HepG2 (cell line): Measurements from ENCODE around the gene UNC5B. TPM values are rescaled to one million over a fixed set of nuclear protein-coding genes. Genes with fewer than 3 reads are reported as not detected.

ENCODE experiments used
- BCL6 ChIP-seq: IDR thresholded peaks from 2 replicates; pipeline ENCODE4 v1.6.1; 2016; ENCODE audit warnings: missing genetic modification reagents, missing compliant biosample characterization
- FOXA3 ChIP-seq: IDR thresholded peaks from 2 replicates; pipeline ENCODE4 v1.6.1; 2016; ENCODE audit warnings: missing genetic modification reagents, missing compliant biosample characterization
- GABPB1 ChIP-seq: IDR thresholded peaks from 2 replicates; pipeline ENCODE4 v1.6.1; 2016; ENCODE audit warnings: mild to moderate bottlenecking, missing genetic modification reagents, moderate library complexity, missing compliant biosample characterization
- MAZ ChIP-seq, 2 experiments: sonication (generic) in 1 of 2; formaldehyde crosslinking in 1 of 2; IDR thresholded peaks; 2 replicates each; pipeline versions ENCODE4 v1.5.0 to v1.6.1; 2012 to 2020; ENCODE audit warnings: low read depth in 2 of 2, mild to moderate bottlenecking in 2 of 2, borderline replicate concordance in 1 of 2, improper control_type of control experiment in 1 of 2, low read length in 1 of 2, missing genetic modification reagents in 1 of 2, moderate library complexity in 1 of 2
- MLLT10 ChIP-seq: sonication (generic); formaldehyde crosslinking; IDR thresholded peaks from 2 replicates; pipeline ENCODE4 v1.4.0; 2020; ENCODE audit warnings: missing genetic modification reagents
- NFATC3 ChIP-seq: sonication (generic); formaldehyde crosslinking; IDR thresholded peaks from 2 replicates; pipeline ENCODE4 v1.5.1; 2020; ENCODE audit warnings: mild to moderate bottlenecking, missing genetic modification reagents
- TCF12 ChIP-seq, 2 experiments: fragments of 450-650 bp in 1 of 2; sonication (generic) in 1 of 2; formaldehyde crosslinking in 1 of 2; IDR thresholded peaks; 2 replicates each; pipeline versions ENCODE4 v1.6.1 to v1.8.0; 2017 to 2022; ENCODE audit warnings: antibody characterized with exemption in 1 of 2, mild to moderate bottlenecking in 1 of 2, missing genetic modification reagents in 1 of 2, moderate library complexity in 1 of 2
- ZNF143 ChIP-seq: sonication (generic); formaldehyde crosslinking; IDR thresholded peaks from 2 replicates; pipeline ENCODE4 v1.4.0; 2020; ENCODE audit warnings: missing genetic modification reagents
- ZNF383 ChIP-seq: sonication (generic); formaldehyde crosslinking; IDR thresholded peaks from 2 replicates; pipeline ENCODE4 v1.4.0; 2020; ENCODE audit warnings: missing genetic modification reagents, mild to moderate bottlenecking, borderline replicate concordance
- ZNF616 ChIP-seq: sonication (generic); formaldehyde crosslinking; IDR thresholded peaks from 2 replicates; pipeline ENCODE4 v1.5.0; 2020; ENCODE audit warnings: low read depth, mild to moderate bottlenecking, missing genetic modification reagents
- polyA plus RNA-seq, 8 experiments: library from polyadenylated mRNA; depleted of rRNA in 3 of 8; stranded (reverse) in 7 of 8; unstranded in 1 of 8; fragments of >200 nt; fragmentation: Illumina TruSeq in 4 of 8; extraction: Trizol in 4 of 8; gene quantifications; 2 replicates each; pipeline versions ENCODE4 v1.2.1 to v1.2.3, GENCODE V29; 2011 to 2016; ENCODE audit warnings: low read depth in 4 of 8, missing spikeins in 1 of 8, mixed read lengths in 1 of 8; ENCODE audit not compliant: insufficient read depth in 1 of 8
- total RNA-seq, 5 experiments: library from RNA; depleted of rRNA; stranded (reverse); fragments of >200 nt; fragmentation: Illumina TruSeq; extraction: Trizol; gene quantifications; 2 replicates each; pipeline ENCODE4 v1.2.3, GENCODE V29; 2016; ENCODE audit warnings: low read depth in 1 of 5
- TF ChIP-seq, protein P1 (sequence below): sonication (generic); formaldehyde crosslinking; IDR thresholded peaks from 2 replicates; pipeline ENCODE4 v1.8.1; 2023; ENCODE audit warnings: mild to moderate bottlenecking, moderate library complexity, missing genetic modification reagents
- TF ChIP-seq, protein P2 (sequence below): sonication (generic); formaldehyde crosslinking; IDR thresholded peaks from 2 replicates; pipeline ENCODE4 v1.5.0; 2020; ENCODE audit warnings: missing genetic modification reagents, mild to moderate bottlenecking, borderline replicate concordance
- TF ChIP-seq, protein P3 (sequence below): sonication (generic); formaldehyde crosslinking; IDR thresholded peaks from 2 replicates; pipeline ENCODE4 v1.8.0; 2022; ENCODE audit warnings: mild to moderate bottlenecking, missing genetic modification reagents

Gene UNC5B
- total and polyA plus RNA-seq, 2 of the 13 experiments (the other 11 are each of a cell fraction or from before 2014, with no cell fraction given), result 0.07 TPM

DNA sequence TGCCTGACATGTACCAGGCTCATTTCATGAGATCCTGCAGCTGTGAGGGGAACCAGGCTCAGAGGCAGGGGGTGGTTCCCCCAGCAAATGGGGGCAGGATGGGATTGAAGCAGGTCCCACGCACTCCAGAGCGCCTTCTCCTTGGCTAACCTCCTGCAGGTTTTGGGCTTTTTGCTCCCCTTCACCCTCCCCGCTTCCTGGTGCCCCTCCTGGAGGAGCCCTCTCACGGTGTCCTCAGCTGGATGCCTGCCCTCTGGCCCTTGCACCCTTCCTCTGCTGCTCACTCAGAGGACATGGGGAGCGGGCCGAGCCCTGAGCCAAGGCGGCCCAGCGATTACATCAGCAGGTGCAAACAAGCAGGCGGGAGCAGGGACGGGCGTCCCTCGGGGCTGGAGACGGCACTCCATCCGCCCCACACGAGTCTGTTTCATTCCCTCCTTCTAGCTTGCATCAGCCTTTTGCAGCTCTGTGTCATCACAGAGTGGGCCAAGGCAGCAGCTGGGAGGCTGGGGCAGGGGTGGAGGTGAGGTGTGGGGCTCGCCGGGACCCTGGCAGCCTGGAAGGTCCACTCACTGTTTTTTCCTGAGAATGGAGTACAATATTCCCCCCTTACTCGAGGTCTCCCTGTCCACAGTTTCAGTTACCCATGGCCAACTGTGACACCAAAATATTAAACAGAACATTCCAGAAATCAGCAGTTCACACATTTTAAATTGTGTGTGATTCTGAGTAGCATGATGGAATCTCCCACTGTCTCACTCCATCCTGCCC is 54.0 kb downstream of the UNC5B start (continued):
- TF ChIP-seq, protein P1, sequence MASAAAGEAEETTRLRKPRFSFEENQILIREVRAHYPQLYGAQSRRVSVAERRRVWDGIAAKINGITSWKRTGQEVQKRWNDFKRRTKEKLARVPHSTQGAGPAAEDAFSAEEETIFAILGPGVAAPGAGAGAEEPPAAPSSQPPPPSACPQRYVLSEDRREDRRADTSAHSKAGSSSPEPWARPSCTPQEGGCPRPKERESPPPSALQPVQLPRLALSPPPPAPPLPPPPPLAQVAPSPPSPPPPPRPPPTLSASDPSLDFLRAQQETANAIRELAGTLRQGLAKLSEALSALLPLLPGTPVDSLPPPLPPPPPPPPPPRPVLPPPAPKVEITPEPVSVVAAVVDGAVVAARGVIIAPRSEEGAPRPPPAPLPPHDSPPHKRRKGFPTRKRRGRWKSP (CRISPR knock-in tag), result peak; percentile 28; the same call in 1 of the 2 replicates
- TF ChIP-seq, protein P2, sequence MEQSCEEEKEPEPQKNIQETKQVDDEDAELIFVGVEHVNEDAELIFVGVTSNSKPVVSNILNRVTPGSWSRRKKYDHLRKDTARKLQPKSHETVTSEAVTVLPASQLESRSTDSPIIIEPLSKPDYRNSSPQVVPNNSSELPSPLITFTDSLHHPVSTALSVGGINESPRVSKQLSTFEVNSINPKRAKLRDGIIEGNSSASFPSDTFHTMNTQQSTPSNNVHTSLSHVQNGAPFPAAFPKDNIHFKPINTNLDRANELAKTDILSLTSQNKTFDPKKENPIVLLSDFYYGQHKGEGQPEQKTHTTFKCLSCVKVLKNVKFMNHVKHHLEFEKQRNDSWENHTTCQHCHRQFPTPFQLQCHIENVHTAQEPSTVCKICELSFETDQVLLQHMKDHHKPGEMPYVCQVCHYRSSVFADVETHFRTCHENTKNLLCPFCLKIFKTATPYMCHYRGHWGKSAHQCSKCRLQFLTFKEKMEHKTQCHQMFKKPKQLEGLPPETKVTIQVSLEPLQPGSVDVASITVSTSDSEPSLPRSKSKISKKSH (CRISPR knock-in tag), result no peak
- TF ChIP-seq MAZ (IDR thresholded peaks at IDR 0.05; ENCODE audit: borderline replicate concordance, low read depth, low read length), result no peak
- peak; percentile 62; the same call in 1 of the 2 replicates for TF ChIP-seq MAZ (CRISPR knock-in tag; IDR thresholded peaks at IDR 0.05; ENCODE audit: low read depth)
- TF ChIP-seq ZNF616 (CRISPR knock-in tag), result no peak
- TF ChIP-seq, protein P3, sequence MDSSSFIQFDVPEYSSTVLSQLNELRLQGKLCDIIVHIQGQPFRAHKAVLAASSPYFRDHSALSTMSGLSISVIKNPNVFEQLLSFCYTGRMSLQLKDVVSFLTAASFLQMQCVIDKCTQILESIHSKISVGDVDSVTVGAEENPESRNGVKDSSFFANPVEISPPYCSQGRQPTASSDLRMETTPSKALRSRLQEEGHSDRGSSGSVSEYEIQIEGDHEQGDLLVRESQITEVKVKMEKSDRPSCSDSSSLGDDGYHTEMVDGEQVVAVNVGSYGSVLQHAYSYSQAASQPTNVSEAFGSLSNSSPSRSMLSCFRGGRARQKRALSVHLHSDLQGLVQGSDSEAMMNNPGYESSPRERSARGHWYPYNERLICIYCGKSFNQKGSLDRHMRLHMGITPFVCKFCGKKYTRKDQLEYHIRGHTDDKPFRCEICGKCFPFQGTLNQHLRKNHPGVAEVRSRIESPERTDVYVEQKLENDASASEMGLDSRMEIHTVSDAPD (CRISPR knock-in tag), result no peak
- TF ChIP-seq GABPB1 (CRISPR knock-in tag), result peak; percentile 78
- peak; percentile 35; the same call in 1 of the 2 replicates for TF ChIP-seq BCL6 (CRISPR knock-in tag)
- TF ChIP-seq FOXA3 (CRISPR knock-in tag), result peak; percentile 60
- no peak for TF ChIP-seq ZNF383
- TF ChIP-seq MLLT10 (CRISPR knock-in tag), result no peak
- TF ChIP-seq ZNF143 (CRISPR knock-in tag), result no peak
- TF ChIP-seq TCF12 (IDR thresholded peaks at IDR 0.05), result no peak
- TF ChIP-seq TCF12 (CRISPR knock-in tag; IDR thresholded peaks at IDR 0.05), result no peak
- peak; percentile 49; the same call in 1 of the 2 replicates for TF ChIP-seq NFATC3
